GM12878 (cell line): ENCODE results near the gene MDK. TPM values are rescaled to one million over a fixed set of nuclear protein-coding genes. Genes with fewer than 3 reads are reported as not detected.

Experiments used
- ATAC-seq: fragments of 200-7000 bp; cut with Tn5 transposase; 3 replicates; pipeline ENCODE4 v1.9.1; 2020; ENCODE audit warnings: mild to moderate bottlenecking, moderate library complexity
- BruUV-seq: library from RNA; stranded (reverse); fragments of 400-500 nt; replicated peaks from 2 replicates; lab custom pipeline; 2021; lab: Mats Ljungman, UMichigan
- CTCF ChIA-PET: fragments of 300-600 bp; sonication (Branson Sonifier 250); formaldehyde crosslinking; extraction: SDS; loops from one replicate; lab custom pipeline; 2021; ENCODE audit warnings: inconsistent platforms; lab: Yijun Ruan, JAX
- POLR2A ChIA-PET: fragments of 350-600 bp; formaldehyde crosslinking; extraction: SDS; loops from one replicate; lab custom pipeline; 2021; ENCODE audit warnings: inconsistent platforms; lab: Charles Lee
- RAD21 ChIA-PET: fragments of 300-600 bp; sonication (Branson Sonifier 250); formaldehyde crosslinking; loops from one replicate; lab custom pipeline; 2023; ENCODE audit warnings: antibody characterized with exemption; ENCODE audit not compliant: unreplicated experiment; lab: Charles Lee
- SMC1A ChIA-PET: fragments of 300-600 bp; sonication (Branson Sonifier 250); formaldehyde crosslinking; loops from one replicate; lab custom pipeline; 2023; ENCODE audit not compliant: unreplicated experiment, uncharacterized antibody; lab: Charles Lee
- DNase-seq: peaks from one replicate; pipeline ENCODE4 v3.0.0-alpha.2; 2011; ENCODE audit warnings: low read depth, low spot score
- FAIRE-seq: peaks from 3 replicates; lab custom pipeline; 2011; peaks lifted over from hg19 to GRCh38; lab: Jason Lieb, UNC
- H2AFZ ChIP-seq: 2 replicates; pipeline ENCODE4 v1.6.0; 2011; ENCODE audit warnings: low read depth, low read length, control low read depth; ENCODE audit not compliant: control insufficient read depth
- H3K27ac ChIP-seq: 2 replicates; pipeline ENCODE4 v1.5.1; 2011; ENCODE audit warnings: control low read depth; ENCODE audit not compliant: control insufficient read depth, insufficient read depth
- H3K27me3 ChIP-seq, 2 experiments: replicated peaks in 1 of 2; 2 replicates each; pipeline versions ENCODE4 v1.6.0 to v1.6.1; 2011; ENCODE audit warnings: low read length in 1 of 2; ENCODE audit not compliant: control insufficient read depth in 2 of 2, insufficient read depth in 2 of 2
- H3K36me3 ChIP-seq, 2 experiments: 2 replicates each; pipeline ENCODE4 v1.5.1; 2011; ENCODE audit warnings: low read length in 1 of 2; ENCODE audit not compliant: control insufficient read depth in 2 of 2, insufficient read depth in 2 of 2
- H3K4me1 ChIP-seq: 2 replicates; pipeline ENCODE4 v1.6.1; 2011; ENCODE audit warnings: mild to moderate bottlenecking, low read length, moderate library complexity, mixed read lengths; ENCODE audit not compliant: control insufficient read depth, insufficient read depth
- H3K4me2 ChIP-seq: 2 replicates; pipeline ENCODE4 v1.6.0; 2011; ENCODE audit warnings: control low read depth; ENCODE audit not compliant: control insufficient read depth, insufficient read depth
- H3K4me3 ChIP-seq: fragments of 200-600 bp; sonication (generic); 2 replicates; pipeline ENCODE4 v1.5.1; 2016
- H3K79me2 ChIP-seq: 2 replicates; pipeline ENCODE4 v1.6.0; 2011; ENCODE audit warnings: low read length; ENCODE audit not compliant: control insufficient read depth, insufficient read depth
- H3K9ac ChIP-seq: 2 replicates; pipeline ENCODE4 v1.8.0; 2011; ENCODE audit warnings: low read length, control low read depth, mixed read lengths; ENCODE audit not compliant: control insufficient read depth, insufficient read depth
- H3K9me3 ChIP-seq: replicated peaks from 3 replicates; pipeline ENCODE4 v1.5.1; 2011; ENCODE audit warnings: mild to moderate bottlenecking, low read length; ENCODE audit not compliant: control insufficient read depth, insufficient read depth
- H4K20me1 ChIP-seq: 2 replicates; pipeline ENCODE4 v1.6.0; 2011; ENCODE audit not compliant: control insufficient read depth, insufficient read depth
- ETV6 ChIP-seq, 2 experiments: fragments of 450-650 bp in 1 of 2; IDR thresholded peaks in 1 of 2; conservative IDR thresholded peaks in 1 of 2; 2 replicates each; pipeline ENCODE4 v1.6.1; 2014; ENCODE audit warnings: antibody characterized with exemption in 1 of 2, borderline replicate concordance in 1 of 2, low read depth in 1 of 2, mild to moderate bottlenecking in 1 of 2, moderate library complexity in 1 of 2
- SUPT20H ChIP-seq: IDR thresholded peaks from 2 replicates; pipeline ENCODE4 v1.6.1; 2011; ENCODE audit warnings: low read depth, mild to moderate bottlenecking, low read length, moderate library complexity, borderline replicate concordance; ENCODE audit not compliant: control insufficient read depth
- WGBS: methylation state at CpG from one replicate; pipeline ENCODE4 v1.1.6; 2016; ENCODE audit warnings: low lambda C conversion rate; ENCODE audit not compliant: insufficient replicate concordance, insufficient coverage; ENCODE audit errors: missing lambda C conversion rate; 5-methylcytosine and 5-hydroxymethylcytosine counted together
- in situ Hi-C: fragments of 300-500 bp; cut with MboI; formaldehyde crosslinking; loops from 9 replicates; pipeline ENCODE4 v1.14.3; 2018; ENCODE audit warnings: mixed read lengths
- intact Hi-C: fragments of 100-400 bp; cut with micrococcal nuclease; formaldehyde crosslinking; loops from one replicate; pipeline ENCODE4 v1.14.2; 2022; ENCODE audit not compliant: unreplicated experiment
- polyA plus RNA-seq, 11 experiments: library from polyadenylated mRNA; depleted of rRNA in 4 of 11; unstranded in 6 of 11; stranded (reverse) in 5 of 11; fragments of >200 nt; fragmentation: Nextera tagmentation in 4 of 11; fragmentation: Illumina TruSeq in 1 of 11; extraction: Ambion mirVana in 4 of 11; extraction: Trizol in 1 of 11; gene quantifications; 1 replicate in 1 of 11; 2 replicates in 10 of 11; pipeline versions ENCODE4 v1.2.1 to v1.2.3, GENCODE V29; 2011 to 2016; ENCODE audit warnings: inconsistent platforms in 2 of 11, missing spikeins in 2 of 11, low read depth in 1 of 11
- total RNA-seq, 4 experiments: library from RNA; depleted of rRNA in 3 of 4; stranded (reverse); fragments of >200 nt in 3 of 4; fragmentation: Illumina TruSeq in 1 of 4; extraction: Trizol in 1 of 4; gene quantifications; 2 replicates each; pipeline versions ENCODE4 v1.2.1 to v1.2.3, GENCODE V29; 2013 to 2021
- TF ChIP-seq, protein P1 (sequence below): fragments of 450-650 bp; formaldehyde crosslinking; IDR thresholded peaks from 2 replicates; pipeline ENCODE4 v1.5.0; 2022; ENCODE audit warnings: mild to moderate bottlenecking, missing genetic modification characterization

The MDK gene
- total and polyA plus RNA-seq, 10 of the 15 experiments (the other 5 are each of a cell fraction or from before 2014, with no cell fraction given) = 0.77 to 17.8 (median 9.9) TPM

GRCh38 chr11:46351148-46351547 is 30.3 kb upstream of the MDK start:
- in situ Hi-C loops = no loop called here
- WGBS = 84% methylated on average over 8 of the region's 8 CpGs
- no peak overlapping the region for H2AFZ ChIP-seq
- ATAC-seq (no peak), FAIRE-seq (no peak), DNase-seq (no peak)
- H3K36me3 ChIP-seq = peaks cover 0 to 3% of the 10 kb centered on the region in 2 experiments; a peak in 3 of 4 replicates
- H4K20me1 ChIP-seq = no peaks in the 10 kb centered on the region
- RAD21 ChIA-PET = interaction anchor here (1.4 to 4.3 kb wide), 5 partner anchors 14 to 172 kb away, joined by 3 to 16 read pairs (median 5); no protein-coding TSS in a partner anchor
- H3K9ac ChIP-seq = no peak overlapping the region
- no peak overlapping the region for H3K4me3 ChIP-seq
- H3K4me1 ChIP-seq = peaks cover 38% of the 10 kb centered on the region
- no peak for TF ChIP-seq ETV6 (conservative IDR thresholded peaks at IDR 0.05 in 1 of 2, IDR thresholded peaks at IDR 0.05 in 1 of 2; ENCODE audit: borderline replicate concordance in 1 of 2, low read depth in 1 of 2)
- no peak for TF ChIP-seq SUPT20H
- TF ChIP-seq, protein P1, sequence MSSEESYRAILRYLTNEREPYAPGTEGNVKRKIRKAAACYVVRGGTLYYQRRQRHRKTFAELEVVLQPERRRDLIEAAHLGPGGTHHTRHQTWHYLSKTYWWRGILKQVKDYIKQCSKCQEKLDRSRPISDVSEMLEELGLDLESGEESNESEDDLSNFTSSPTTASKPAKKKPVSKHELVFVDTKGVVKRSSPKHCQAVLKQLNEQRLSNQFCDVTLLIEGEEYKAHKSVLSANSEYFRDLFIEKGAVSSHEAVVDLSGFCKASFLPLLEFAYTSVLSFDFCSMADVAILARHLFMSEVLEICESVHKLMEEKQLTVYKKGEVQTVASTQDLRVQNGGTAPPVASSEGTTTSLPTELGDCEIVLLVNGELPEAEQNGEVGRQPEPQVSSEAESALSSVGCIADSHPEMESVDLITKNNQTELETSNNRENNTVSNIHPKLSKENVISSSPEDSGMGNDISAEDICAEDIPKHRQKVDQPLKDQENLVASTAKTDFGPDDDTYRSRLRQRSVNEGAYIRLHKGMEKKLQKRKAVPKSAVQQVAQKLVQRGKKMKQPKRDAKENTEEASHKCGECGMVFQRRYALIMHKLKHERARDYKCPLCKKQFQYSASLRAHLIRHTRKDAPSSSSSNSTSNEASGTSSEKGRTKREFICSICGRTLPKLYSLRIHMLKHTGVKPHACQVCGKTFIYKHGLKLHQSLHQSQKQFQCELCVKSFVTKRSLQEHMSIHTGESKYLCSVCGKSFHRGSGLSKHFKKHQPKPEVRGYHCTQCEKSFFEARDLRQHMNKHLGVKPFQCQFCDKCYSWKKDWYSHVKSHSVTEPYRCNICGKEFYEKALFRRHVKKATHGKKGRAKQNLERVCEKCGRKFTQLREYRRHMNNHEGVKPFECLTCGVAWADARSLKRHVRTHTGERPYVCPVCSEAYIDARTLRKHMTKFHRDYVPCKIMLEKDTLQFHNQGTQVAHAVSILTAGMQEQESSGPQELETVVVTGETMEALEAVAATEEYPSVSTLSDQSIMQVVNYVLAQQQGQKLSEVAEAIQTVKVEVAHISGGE (CRISPR knock-in tag) = no peak
- no peaks in the 10 kb centered on the region for H3K27me3 ChIP-seq
- H3K9me3 ChIP-seq = no peaks in the 10 kb centered on the region
- SMC1A ChIA-PET = interaction anchor here (5.0 to 5.3 kb wide), 2 partner anchors 9 to 15 kb away, joined by 32 to 70 read pairs; no protein-coding TSS in a partner anchor
- H3K4me2 ChIP-seq = peak overlapping the region; percentile 60; the same call in 1 of the 2 replicates
- POLR2A ChIA-PET = interaction anchor here (0.6 to 2.9 kb wide), 2 partner anchors 10 to 32 kb away, joined by 6 to 21 read pairs; no protein-coding TSS in a partner anchor
- H3K79me2 ChIP-seq = peaks cover 61% of the 10 kb centered on the region
- CTCF ChIA-PET = interaction anchor here (0.8 to 19.9 kb wide), 14 partner anchors 9 to 267 kb away, joined by 3 to 423 read pairs (median 4); partner anchors contain the start of genes ATG13 and CHRM4
- BruUV-seq = no TSS peak
- no peak overlapping the region for H3K27ac ChIP-seq
- intact Hi-C loops = no loop called here
